ENCODE data around the gene MAP3K20.

DNA sequence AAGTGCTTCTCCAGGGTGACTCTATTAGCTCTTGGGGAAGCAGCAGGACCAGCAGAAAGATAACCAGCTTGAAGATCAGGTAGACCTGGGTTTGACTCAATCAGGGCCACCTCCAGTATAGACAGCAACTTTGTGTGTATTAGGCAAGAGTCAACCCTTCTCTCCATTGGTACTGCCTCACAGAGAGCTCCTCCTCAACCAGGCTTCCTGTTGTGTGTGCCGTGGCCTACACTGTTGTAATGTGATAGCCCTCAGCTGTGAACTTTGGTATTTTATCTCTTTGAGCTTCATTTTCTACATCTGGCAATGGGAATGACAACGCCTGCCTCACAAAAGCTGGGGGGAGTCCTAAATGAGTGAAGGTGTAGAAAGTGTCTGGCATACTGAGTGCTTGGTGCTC, 17.0 kb upstream of the MAP3K20 start:
- TF ChIP-seq, protein P1, sequence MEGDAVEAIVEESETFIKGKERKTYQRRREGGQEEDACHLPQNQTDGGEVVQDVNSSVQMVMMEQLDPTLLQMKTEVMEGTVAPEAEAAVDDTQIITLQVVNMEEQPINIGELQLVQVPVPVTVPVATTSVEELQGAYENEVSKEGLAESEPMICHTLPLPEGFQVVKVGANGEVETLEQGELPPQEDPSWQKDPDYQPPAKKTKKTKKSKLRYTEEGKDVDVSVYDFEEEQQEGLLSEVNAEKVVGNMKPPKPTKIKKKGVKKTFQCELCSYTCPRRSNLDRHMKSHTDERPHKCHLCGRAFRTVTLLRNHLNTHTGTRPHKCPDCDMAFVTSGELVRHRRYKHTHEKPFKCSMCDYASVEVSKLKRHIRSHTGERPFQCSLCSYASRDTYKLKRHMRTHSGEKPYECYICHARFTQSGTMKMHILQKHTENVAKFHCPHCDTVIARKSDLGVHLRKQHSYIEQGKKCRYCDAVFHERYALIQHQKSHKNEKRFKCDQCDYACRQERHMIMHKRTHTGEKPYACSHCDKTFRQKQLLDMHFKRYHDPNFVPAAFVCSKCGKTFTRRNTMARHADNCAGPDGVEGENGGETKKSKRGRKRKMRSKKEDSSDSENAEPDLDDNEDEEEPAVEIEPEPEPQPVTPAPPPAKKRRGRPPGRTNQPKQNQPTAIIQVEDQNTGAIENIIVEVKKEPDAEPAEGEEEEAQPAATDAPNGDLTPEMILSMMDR (conservative IDR thresholded peaks at IDR 0.05; ENCODE audit: low read depth in 2 of 2) = no peak
- TF ChIP-seq POLR2AphosphoS5 (IDR thresholded peaks at IDR 0.05; ENCODE audit: low read depth) (no peak), JUNB (IDR thresholded peaks at IDR 0.05; ENCODE audit: unreplicated experiment) (no peak)
- TF ChIP-seq, protein P2, sequence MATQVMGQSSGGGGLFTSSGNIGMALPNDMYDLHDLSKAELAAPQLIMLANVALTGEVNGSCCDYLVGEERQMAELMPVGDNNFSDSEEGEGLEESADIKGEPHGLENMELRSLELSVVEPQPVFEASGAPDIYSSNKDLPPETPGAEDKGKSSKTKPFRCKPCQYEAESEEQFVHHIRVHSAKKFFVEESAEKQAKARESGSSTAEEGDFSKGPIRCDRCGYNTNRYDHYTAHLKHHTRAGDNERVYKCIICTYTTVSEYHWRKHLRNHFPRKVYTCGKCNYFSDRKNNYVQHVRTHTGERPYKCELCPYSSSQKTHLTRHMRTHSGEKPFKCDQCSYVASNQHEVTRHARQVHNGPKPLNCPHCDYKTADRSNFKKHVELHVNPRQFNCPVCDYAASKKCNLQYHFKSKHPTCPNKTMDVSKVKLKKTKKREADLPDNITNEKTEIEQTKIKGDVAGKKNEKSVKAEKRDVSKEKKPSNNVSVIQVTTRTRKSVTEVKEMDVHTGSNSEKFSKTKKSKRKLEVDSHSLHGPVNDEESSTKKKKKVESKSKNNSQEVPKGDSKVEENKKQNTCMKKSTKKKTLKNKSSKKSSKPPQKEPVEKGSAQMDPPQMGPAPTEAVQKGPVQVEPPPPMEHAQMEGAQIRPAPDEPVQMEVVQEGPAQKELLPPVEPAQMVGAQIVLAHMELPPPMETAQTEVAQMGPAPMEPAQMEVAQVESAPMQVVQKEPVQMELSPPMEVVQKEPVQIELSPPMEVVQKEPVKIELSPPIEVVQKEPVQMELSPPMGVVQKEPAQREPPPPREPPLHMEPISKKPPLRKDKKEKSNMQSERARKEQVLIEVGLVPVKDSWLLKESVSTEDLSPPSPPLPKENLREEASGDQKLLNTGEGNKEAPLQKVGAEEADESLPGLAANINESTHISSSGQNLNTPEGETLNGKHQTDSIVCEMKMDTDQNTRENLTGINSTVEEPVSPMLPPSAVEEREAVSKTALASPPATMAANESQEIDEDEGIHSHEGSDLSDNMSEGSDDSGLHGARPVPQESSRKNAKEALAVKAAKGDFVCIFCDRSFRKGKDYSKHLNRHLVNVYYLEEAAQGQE (IDR thresholded peaks at IDR 0.05; ENCODE audit: unreplicated experiment) = no peak
